K562 (cell line): ENCODE measurements around the gene PARD3B. TPM values are rescaled to one million over a fixed set of nuclear protein-coding genes. Genes with fewer than 3 reads are reported as not detected.

ENCODE experiments used
- ATAC-seq: fragments of 200-7000 bp; cut with Tn5 transposase; 3 replicates; pipeline ENCODE4 v1.9.1; 2020; ENCODE audit warnings: moderate library complexity
- BruUV-seq: library from RNA; stranded (reverse); fragments of 400-500 nt; replicated peaks from 2 replicates; lab custom pipeline; 2021; lab: Mats Ljungman, UMichigan
- CTCF ChIA-PET: fragments of 300-600 bp; formaldehyde crosslinking; extraction: SDS; loops from one replicate; lab custom pipeline; 2021; ENCODE audit warnings: low intra/inter-chr PET ratio; lab: Yijun Ruan, JAX
- POLR2A ChIA-PET: fragments of 300-600, 350-650 bp; sonication (Branson Sonifier 250); formaldehyde crosslinking; extraction: SDS; loops from one replicate; lab custom pipeline; 2021; ENCODE audit warnings: antibody characterized with exemption, inconsistent platforms; lab: Yijun Ruan, JAX
- DNase-seq, 4 experiments: peaks; one replicate each; pipeline versions ENCODE4 v3.0.0 to v3.0.0-alpha.2; 2011 to 2018; ENCODE audit warnings: low spot score in 3 of 4, mixed read lengths in 3 of 4; ENCODE audit errors: extremely low read depth in 1 of 4
- FAIRE-seq: peaks from 2 replicates; lab custom pipeline; 2011; peaks lifted over from hg19 to GRCh38; lab: Jason Lieb, UNC
- H2AFZ ChIP-seq: 2 replicates; pipeline ENCODE4 v1.6.0; 2011; ENCODE audit warnings: low read depth, low read length, control low read depth, inconsistent platforms
- H3K27ac ChIP-seq: fragments of 200-600 bp; 3 replicates; pipeline ENCODE4 v1.8.0; 2011; ENCODE audit warnings: low read depth, mild to moderate bottlenecking, control low read depth, inconsistent platforms, low read length, moderate library complexity, mixed read lengths; ENCODE audit errors: extremely low read depth
- H3K27me3 ChIP-seq, 2 experiments: fragments of 300-600 bp in 1 of 2; 2 replicates in 1 of 2; 3 replicates in 1 of 2; pipeline versions ENCODE4 v1.6.0 to v1.8.0; 2011; ENCODE audit warnings: inconsistent platforms in 2 of 2, low read length in 2 of 2, mild to moderate bottlenecking in 1 of 2, mixed read lengths in 1 of 2, moderate library complexity in 1 of 2; ENCODE audit not compliant: control insufficient read depth in 2 of 2, insufficient read depth in 2 of 2
- H3K36me3 ChIP-seq: fragments of 300-600 bp; 3 replicates; pipeline ENCODE4 v1.8.0; 2011; ENCODE audit warnings: mild to moderate bottlenecking, low read length, inconsistent platforms; ENCODE audit not compliant: control insufficient read depth, insufficient read depth
- H3K4me1 ChIP-seq, 2 experiments: fragments of 200-600 bp in 1 of 2; replicated peaks in 1 of 2; 2 replicates in 1 of 2; 3 replicates in 1 of 2; pipeline versions ENCODE4 v1.5.1 to v1.8.0; 2011; ENCODE audit warnings: inconsistent platforms in 2 of 2, low read length in 2 of 2, mild to moderate bottlenecking in 1 of 2, mixed read lengths in 1 of 2, moderate library complexity in 1 of 2; ENCODE audit not compliant: control insufficient read depth in 2 of 2, insufficient read depth in 2 of 2
- H3K4me2 ChIP-seq: 2 replicates; pipeline ENCODE4 v1.6.1; 2011; ENCODE audit warnings: low read length, control low read depth, inconsistent platforms, mixed read lengths; ENCODE audit not compliant: insufficient read depth
- H3K4me3 ChIP-seq: fragments of 200-600 bp; sonication (generic), shearing (Covaris generic); 2 replicates; pipeline ENCODE4 v1.5.1; 2016; ENCODE audit warnings: control low read depth, inconsistent platforms
- H3K79me2 ChIP-seq: fragments of 200-600 bp; 3 replicates; pipeline ENCODE4 v1.8.0; 2011; ENCODE audit warnings: low read length, inconsistent platforms; ENCODE audit not compliant: control insufficient read depth, insufficient read depth
- H3K9ac ChIP-seq, 2 experiments: 2 replicates each; pipeline versions ENCODE4 v1.6.0 to v1.6.1; 2011; ENCODE audit warnings: low read depth in 2 of 2, low read length in 2 of 2, control low read depth in 1 of 2, inconsistent platforms in 1 of 2, mild to moderate bottlenecking in 1 of 2, mixed read lengths in 1 of 2; ENCODE audit not compliant: insufficient read depth in 1 of 2
- H3K9me1 ChIP-seq: one replicate; pipeline ENCODE4 v1.6.0; 2011; ENCODE audit warnings: inconsistent platforms, mild to moderate bottlenecking, low read length, moderate library complexity; ENCODE audit not compliant: control insufficient read depth, insufficient read depth
- H3K9me3 ChIP-seq: replicated peaks from 2 replicates; pipeline ENCODE4 v1.5.1; 2011; ENCODE audit warnings: low read depth, low read length, inconsistent platforms; ENCODE audit not compliant: control insufficient read depth, insufficient read depth
- H4K20me1 ChIP-seq: replicated peaks from 2 replicates; pipeline ENCODE4 v1.6.1; 2011; ENCODE audit warnings: low read length, inconsistent platforms, mixed read lengths; ENCODE audit not compliant: control insufficient read depth, insufficient read depth
- BCOR ChIP-seq: fragments of 450-650 bp; IDR thresholded peaks from 2 replicates; pipeline ENCODE4 v1.6.1; 2016
- HCFC1 ChIP-seq: IDR thresholded peaks from 2 replicates; pipeline ENCODE4 v1.6.1; 2012; ENCODE audit warnings: low read depth, low read length, improper control_type of control experiment
- LEF1 ChIP-seq: fragments of 450-650 bp; IDR thresholded peaks from 2 replicates; pipeline ENCODE4 v1.6.1; 2016; ENCODE audit warnings: mild to moderate bottlenecking
- MBD2 ChIP-seq: sonication (generic); IDR thresholded peaks from 2 replicates; pipeline ENCODE4 v1.6.1; 2016; ENCODE audit warnings: low read depth, borderline replicate concordance
- RFX5 ChIP-seq: IDR thresholded peaks from 2 replicates; pipeline ENCODE4 v1.6.1; 2011; ENCODE audit warnings: low read depth, mild to moderate bottlenecking, improper control_type of control experiment, low read length
- SIN3A ChIP-seq, 2 experiments: fragments of 150-350 bp in 1 of 2; IDR thresholded peaks; 2 replicates each; pipeline ENCODE4 v1.6.1; 2011 to 2016; ENCODE audit warnings: borderline replicate concordance in 2 of 2, low read depth in 2 of 2, low read length in 2 of 2, mild to moderate bottlenecking in 2 of 2, moderate library complexity in 2 of 2; ENCODE audit not compliant: control insufficient read depth in 1 of 2
- SMARCC2 ChIP-seq: fragments of 450-650 bp; IDR thresholded peaks from 2 replicates; pipeline ENCODE4 v1.6.1; 2017; ENCODE audit warnings: antibody characterized with exemption, moderate library complexity, mild to moderate bottlenecking, low read depth
- ZNF316 ChIP-seq: fragments of 450-650 bp; IDR thresholded peaks from 2 replicates; pipeline ENCODE4 v1.6.1; 2016
- ZNF695 ChIP-seq: fragments of 450-650 bp; formaldehyde crosslinking; IDR thresholded peaks from 2 replicates; pipeline ENCODE4 v1.4.0; 2020; ENCODE audit warnings: mild to moderate bottlenecking, moderate library complexity
- WGBS: fragments of 100-300 bp; shearing (Covaris generic); methylation state at CpG from one replicate; pipeline ENCODE4 v1.1.6; 2016; ENCODE audit warnings: low coverage, mixed read lengths; ENCODE audit not compliant: insufficient coverage; ENCODE audit errors: missing lambda C conversion rate; 5-methylcytosine and 5-hydroxymethylcytosine counted together
- in situ Hi-C: fragments of 300-500 bp; cut with MboI; formaldehyde crosslinking; loops from 4 replicates; pipeline ENCODE4 v1.15.0; 2018; ENCODE audit warnings: inconsistent platforms, mixed read lengths
- intact Hi-C: fragments of 100-400 bp; cut with micrococcal nuclease; formaldehyde crosslinking; loops from 2 replicates; pipeline ENCODE4 v1.14.2; 2022
- polyA plus RNA-seq, 8 experiments: library from polyadenylated mRNA; depleted of rRNA in 4 of 8; stranded (reverse) in 5 of 8; unstranded in 3 of 8; fragments of >200 nt; fragmentation: Nextera tagmentation in 2 of 8; fragmentation: Illumina TruSeq in 1 of 8; extraction: Ambion mirVana in 2 of 8; extraction: Trizol in 1 of 8; gene quantifications; 2 replicates each; pipeline versions ENCODE4 v1.2.1 to v1.2.3, GENCODE V29; 2011 to 2014; ENCODE audit warnings: inconsistent platforms in 1 of 8, missing spikeins in 1 of 8
- total RNA-seq, 7 experiments: library from RNA; depleted of rRNA in 6 of 7; stranded (reverse); fragments of >200 nt in 6 of 7; fragmentation: Illumina TruSeq in 2 of 7; extraction: Trizol in 2 of 7; gene quantifications; 2 replicates each; pipeline versions ENCODE4 v1.2.1 to v1.2.3, GENCODE V29; 2011 to 2021; ENCODE audit warnings: low replicate concordance in 1 of 7

The PARD3B gene
- total and polyA plus RNA-seq, 9 of the 15 experiments (the other 6 are each of a cell fraction or from before 2014, with no cell fraction given), result 0.15 to 3.0 (median 1.1) TPM

DNA sequence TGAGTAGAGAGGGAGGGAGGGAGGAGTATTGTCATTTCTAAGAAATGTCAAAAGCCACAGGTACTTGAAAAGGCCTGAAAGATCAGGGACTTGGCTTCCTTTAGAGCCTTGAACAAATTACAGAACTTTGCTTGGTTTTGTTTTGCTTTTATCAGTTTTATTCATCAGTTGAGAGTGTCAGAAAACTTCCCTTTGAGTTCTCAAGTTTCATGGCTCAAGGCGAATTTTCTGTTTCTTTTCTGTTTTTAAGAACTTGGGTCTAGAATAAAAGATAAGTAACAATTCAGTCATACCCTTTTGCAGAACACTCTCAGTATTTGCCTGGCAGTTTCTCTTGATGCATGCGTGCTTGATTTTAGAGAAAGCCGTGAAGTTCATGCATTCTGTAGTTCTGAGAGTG lies 531.9 kb downstream of the PARD3B start:
- Histone ChIP-seq H3K4me3 (no peak overlapping the region), H3K27me3 (no peaks in the 10 kb centered on the region), H3K4me1 (no peaks in the 10 kb centered on the region), H3K36me3 (no peaks in the 10 kb centered on the region), H3K9ac (no peak overlapping the region), H2AFZ (no peak overlapping the region), H3K4me2 (no peak overlapping the region), H3K9me1 (no peaks in the 10 kb centered on the region), H3K27ac (no peak overlapping the region), H4K20me1 (no peaks in the 10 kb centered on the region), H3K9me3 (no peaks in the 10 kb centered on the region), H3K79me2 (no peaks in the 10 kb centered on the region)
- intact Hi-C loops (no loop called here), in situ Hi-C loops (no loop called here)
- CTCF ChIA-PET, result no interaction called here
- POLR2A ChIA-PET, result no interaction called here
- DNase-seq (no peak), ATAC-seq (no peak), FAIRE-seq (no peak)
- WGBS, result 14% methylated on average over 3 of the region's 3 CpGs
- BruUV-seq, result no TSS peak
- TF ChIP-seq BCOR (no peak), RFX5 (no peak), SMARCC2 (no peak), LEF1 (no peak), MBD2 (no peak), HCFC1 (no peak), SIN3A (IDR thresholded peaks at IDR 0.05; ENCODE audit: borderline replicate concordance in 2 of 2, control insufficient read depth in 1 of 2, low read depth in 2 of 2, low read length in 2 of 2) (no peak), ZNF695 (no peak), ZNF316 (no peak)
